Heart left ventricle (tissue), 13 donors: ENCODE results near the gene HPN.

ENCODE experiments used
- POLR2A ChIP-seq, 2 donors: fragments of 450-650 bp; IDR thresholded peaks; one replicate each; pipeline ENCODE4 v1.6.1; 2017; ENCODE audit warnings: antibody characterized with exemption in 2 of 2, mild to moderate bottlenecking in 2 of 2, moderate library complexity in 2 of 2
- TF ChIP-seq, protein P1 (sequence below), 12 donors: fragments of 200-600 bp; sonication (generic) in 4 of 12; IDR thresholded peaks; one replicate each; pipeline versions ENCODE4 v1.5.0 to v1.8.0; 2018 to 2022; ENCODE audit warnings: antibody characterized with exemption in 12 of 12, mild to moderate bottlenecking in 5 of 12
- donor health status: ischemic (EF 13 %, LVEDD 7.1; RV severe dilation, severe dysfunction).
- donor health status: DM: no; HTN: yes; CAD: no.
- donor health status: DM: no; HTN: no; CAD: no.
- donor health status: ischemic (EF 25% LVEDD 6.9; RV normal size, moderate dysfunction).
- donor health status: ischemic (EF 25% LVEDD 5.7; RV mildly dilated, moderate dysfunction).
- donor health status: ischemic (EF 35%, LVEDD 5.7; RV mildly dilated, moderate dysfunction).
- donor health status: nonischemic (EF 11% LVEDD 7.7; RV severe dilation, severe dysfunction).
- donor health status: DM: yes; HTN: yes; CAD: no.
- donor health status: PGD.
- donor health status: ischemic (EF 29% LVEDD 5.4; RV normal size, mild dysfunction).
- donor health status: nonischemic (EF 23%, LVEDD 6.1; RV moderate dilation, normal function).

DNA sequence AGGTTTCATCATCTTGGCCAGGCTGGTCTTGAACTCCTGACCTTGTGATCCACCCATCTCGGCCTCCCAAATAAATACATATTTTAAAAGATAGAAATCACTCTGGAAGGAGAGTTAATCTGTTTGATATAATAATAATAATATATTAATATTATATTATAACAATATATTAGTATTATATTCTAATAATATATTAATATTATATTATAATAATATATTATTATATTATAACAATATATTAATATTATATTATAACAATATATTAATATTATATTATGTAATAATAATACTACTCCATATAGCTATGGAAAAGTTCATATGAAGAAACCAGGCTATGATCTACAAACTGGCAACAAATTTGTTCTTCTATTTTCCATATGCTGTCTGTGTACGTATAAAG is 16.8 kb downstream of the HPN start:
- TF ChIP-seq, protein P1, sequence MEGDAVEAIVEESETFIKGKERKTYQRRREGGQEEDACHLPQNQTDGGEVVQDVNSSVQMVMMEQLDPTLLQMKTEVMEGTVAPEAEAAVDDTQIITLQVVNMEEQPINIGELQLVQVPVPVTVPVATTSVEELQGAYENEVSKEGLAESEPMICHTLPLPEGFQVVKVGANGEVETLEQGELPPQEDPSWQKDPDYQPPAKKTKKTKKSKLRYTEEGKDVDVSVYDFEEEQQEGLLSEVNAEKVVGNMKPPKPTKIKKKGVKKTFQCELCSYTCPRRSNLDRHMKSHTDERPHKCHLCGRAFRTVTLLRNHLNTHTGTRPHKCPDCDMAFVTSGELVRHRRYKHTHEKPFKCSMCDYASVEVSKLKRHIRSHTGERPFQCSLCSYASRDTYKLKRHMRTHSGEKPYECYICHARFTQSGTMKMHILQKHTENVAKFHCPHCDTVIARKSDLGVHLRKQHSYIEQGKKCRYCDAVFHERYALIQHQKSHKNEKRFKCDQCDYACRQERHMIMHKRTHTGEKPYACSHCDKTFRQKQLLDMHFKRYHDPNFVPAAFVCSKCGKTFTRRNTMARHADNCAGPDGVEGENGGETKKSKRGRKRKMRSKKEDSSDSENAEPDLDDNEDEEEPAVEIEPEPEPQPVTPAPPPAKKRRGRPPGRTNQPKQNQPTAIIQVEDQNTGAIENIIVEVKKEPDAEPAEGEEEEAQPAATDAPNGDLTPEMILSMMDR (IDR thresholded peaks at IDR 0.05): no peak
- no peak for TF ChIP-seq POLR2A (IDR thresholded peaks at IDR 0.05)
